Right atrium auricular region (tissue), 2 donors: ENCODE measurements around the gene COL19A1. TPM values are rescaled to one million over a fixed set of nuclear protein-coding genes. Genes with fewer than 3 reads are reported as not detected.

Experiments
- DNase-seq: peaks from one replicate; pipeline ENCODE4 v3.0.0-alpha.2; 2019; ENCODE audit warnings: low spot score
- H3K27ac ChIP-seq, 2 donors: fragments of 200-600 bp; sonication (generic); 1 replicate in 1 of 2; 2 replicates in 1 of 2; pipeline ENCODE4 v1.5.1; 2016 to 2019
- H3K27me3 ChIP-seq, 2 donors: fragments of 200-600 bp; sonication (generic); one replicate each; pipeline versions ENCODE4 v1.5.1 to v1.6.0; 2017 to 2019
- H3K36me3 ChIP-seq: fragments of 200-600 bp; sonication (generic); one replicate; pipeline ENCODE4 v1.5.1; 2016
- H3K4me1 ChIP-seq, 2 donors: fragments of 200-600 bp; sonication (generic); one replicate each; pipeline versions ENCODE4 v1.5.1 to v1.6.0; 2017 to 2019
- H3K4me3 ChIP-seq, 2 donors: fragments of 200-600 bp; sonication (generic); 1 replicate in 1 of 2; 2 replicates in 1 of 2; pipeline ENCODE4 v1.5.1; 2017 to 2019; ENCODE audit warnings: mild to moderate bottlenecking in 1 of 2, moderate library complexity in 1 of 2
- H3K9me3 ChIP-seq, 2 donors: fragments of 200-600 bp; sonication (generic); one replicate each; pipeline ENCODE4 v1.5.1; 2019
- CTCF ChIP-seq, 2 donors: fragments of 200-600 bp; sonication (generic); IDR thresholded peaks; one replicate each; pipeline ENCODE4 v1.5.1; 2019; ENCODE audit warnings: antibody characterized with exemption in 2 of 2
- total RNA-seq, 2 donors: library from RNA; depleted of rRNA; stranded (reverse); fragments of >200 nt; gene quantifications; one replicate each; pipeline ENCODE4 v1.1.0, GENCODE V29; 2016

Gene COL19A1
- total RNA-seq: 1 to 10 TPM; 2.7 to 3.9 TPM

GRCh38 chr6:69866351-69866769, at the start of gene COL19A1:
Gene COL19A1, plus strand, starts transcription at chr6:69866556. Its CDS starts 13,012 bp downstream, at chr6:69879568.
- no peaks in the 10 kb centered on the region for H3K36me3 ChIP-seq
- no peaks in the 10 kb centered on the region for H3K4me1 ChIP-seq
- H3K27ac ChIP-seq: peak within 1 kb of the TSS; percentile 66 to 77
- DNase-seq: no peak
- H3K27me3 ChIP-seq: no peaks in the 10 kb centered on the region
- no peaks in the 10 kb centered on the region for H3K9me3 ChIP-seq
- peak within 1 kb of the TSS; percentile 62 to 64 for H3K4me3 ChIP-seq
- no peak for TF ChIP-seq CTCF (IDR thresholded peaks at IDR 0.05)

- no peak for DNase-seq
- Histone ChIP-seq H3K4me3 (no peak overlapping the region), H3K9me3 (no peaks in the 10 kb centered on the region), H3K4me1 (no peaks in the 10 kb centered on the region), H3K27ac (no peak overlapping the region), H3K27me3 (no peaks in the 10 kb centered on the region), H3K36me3 (no peaks in the 10 kb centered on the region)
- TF ChIP-seq CTCF (IDR thresholded peaks at IDR 0.05): no peak
These were observed 49.8 kb upstream of the COL19A1 start for GRCh38 chr6:69816569-69816968.

DNA sequence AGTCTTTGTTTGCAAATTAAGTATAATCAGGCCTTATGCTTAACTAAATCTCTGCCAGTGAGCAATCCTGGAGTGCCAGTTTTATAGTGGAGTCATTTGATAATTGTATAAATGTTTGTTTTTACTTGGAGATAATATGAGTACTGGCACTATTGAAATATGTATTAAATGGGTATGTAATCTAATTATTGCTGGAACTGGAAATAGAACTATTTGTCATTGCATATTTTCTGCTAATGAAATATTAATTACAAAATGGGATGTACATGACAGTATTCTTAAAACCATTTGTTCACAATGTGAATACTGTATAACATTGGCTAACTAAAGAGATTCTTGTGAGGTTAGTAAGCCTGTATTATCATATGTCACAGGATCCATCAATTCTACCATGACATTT, 49.0 kb upstream of the COL19A1 start:
- no peak overlapping the region for H3K27ac ChIP-seq
- TF ChIP-seq CTCF (IDR thresholded peaks at IDR 0.05): no peak
- no peak for DNase-seq

GRCh38 chr6:69818223-69818930, 48.0 kb upstream of the COL19A1 start:
- Histone ChIP-seq H3K36me3 (no peaks in the 10 kb centered on the region), H3K4me1 (no peaks in the 10 kb centered on the region), H3K4me3 (no peak overlapping the region), H3K27ac (no peak overlapping the region), H3K27me3 (no peaks in the 10 kb centered on the region), H3K9me3 (no peaks in the 10 kb centered on the region)
- no peak for TF ChIP-seq CTCF (IDR thresholded peaks at IDR 0.05)
- no peak for DNase-seq

More for the DNA sequence above, 49.0 kb upstream of the COL19A1 start:
- no peaks in the 10 kb centered on the region for H3K36me3 ChIP-seq
- no peaks in the 10 kb centered on the region for H3K9me3 ChIP-seq
- H3K4me3 ChIP-seq: no peak overlapping the region
- no peaks in the 10 kb centered on the region for H3K27me3 ChIP-seq
- H3K4me1 ChIP-seq: no peaks in the 10 kb centered on the region

DNA sequence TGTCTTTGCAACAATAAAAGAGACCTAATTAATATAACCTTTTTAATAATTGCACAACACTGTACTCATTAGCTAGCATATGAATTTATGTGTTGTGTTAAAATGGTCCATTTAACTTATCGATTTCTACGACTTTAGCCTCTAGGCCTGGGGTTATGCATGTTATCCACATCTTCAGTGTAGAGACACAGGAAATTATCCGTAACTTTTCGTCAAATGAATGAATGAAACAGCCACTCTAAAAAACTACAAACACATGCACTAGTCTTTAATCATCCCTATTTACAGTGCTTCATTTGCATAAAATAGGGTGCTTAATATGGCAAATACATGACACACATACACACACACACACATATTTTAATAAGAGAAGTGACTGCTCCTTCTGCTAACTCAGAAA, 47.2 kb upstream of the COL19A1 start:
- no peaks in the 10 kb centered on the region for H3K4me1 ChIP-seq
- no peaks in the 10 kb centered on the region for H3K36me3 ChIP-seq
- H3K27me3 ChIP-seq: no peaks in the 10 kb centered on the region
- no peak overlapping the region for H3K27ac ChIP-seq
- DNase-seq: no peak
- no peaks in the 10 kb centered on the region for H3K9me3 ChIP-seq
- no peak for TF ChIP-seq CTCF (IDR thresholded peaks at IDR 0.05)
- H3K4me3 ChIP-seq: no peak overlapping the region

- H3K4me1 ChIP-seq: no peaks in the 10 kb centered on the region
- TF ChIP-seq CTCF (IDR thresholded peaks at IDR 0.05): no peak
- no peak for DNase-seq
- no peak overlapping the region for H3K27ac ChIP-seq
- no peaks in the 10 kb centered on the region for H3K36me3 ChIP-seq
- H3K27me3 ChIP-seq: no peaks in the 10 kb centered on the region
- H3K4me3 ChIP-seq: no peak overlapping the region
- H3K9me3 ChIP-seq: no peaks in the 10 kb centered on the region
These were observed 46.3 kb upstream of the COL19A1 start for GRCh38 chr6:69820018-69820417.
